ENCODE results near the gene PTRH1.

GRCh38 chr9:127729522-127730256, 14.2 kb upstream of the PTRH1 start:
- TF ChIP-seq EZH2 (IDR thresholded peaks at IDR 0.05; ENCODE audit: borderline replicate concordance, low read depth, low read length, severe bottlenecking), result no peak
- TF ChIP-seq CTCF (IDR thresholded peaks at IDR 0.05; ENCODE audit: borderline replicate concordance, extremely low read depth, low read length, poor library complexity, severe bottlenecking), result no peak
